Measurements from ENCODE around the gene ZP3.
"Not testable (repeated sequence)": the region's sequence is repeated elsewhere in the genome, so short reads cannot be mapped to it uniquely, and the experiment has no call there.

ZP3 gene

GRCh38 chr7:76424413-76425111 lies at the start of gene ZP3:
TSS of gene ZP3 (plus strand) at chr7:76424950. CDS start at chr7:76424965, 15 bp downstream.
- no peak for FAIRE-seq

DNA sequence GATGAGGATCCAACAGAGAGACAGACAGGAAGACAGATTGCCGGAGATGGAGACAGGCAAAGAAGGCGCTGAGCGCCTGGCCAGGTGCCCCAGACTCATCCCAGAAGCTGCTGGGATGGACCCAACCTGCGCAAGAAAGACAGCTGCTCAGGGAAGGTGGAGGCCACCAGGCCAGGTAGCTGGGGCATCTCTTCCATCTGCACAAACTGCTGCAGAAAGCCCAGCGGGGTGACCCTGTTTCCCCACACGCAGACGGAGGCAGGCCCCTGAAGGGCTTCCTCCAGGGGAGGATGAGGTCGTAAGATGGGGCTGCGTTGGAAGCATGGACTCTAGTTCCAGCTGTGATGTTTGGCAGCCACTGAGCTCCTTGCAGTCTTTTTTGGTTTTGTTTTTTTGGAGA lies 49.5 kb upstream of the ZP3 start:
- no peak for FAIRE-seq

GRCh38 chr7:76377186-76377918 lies 47.4 kb upstream of the ZP3 start:
- FAIRE-seq = no peak

- FAIRE-seq = no peak
Observed at GRCh38 chr7:76380623-76380966, 44.2 kb upstream of the ZP3 start.

GRCh38 chr7:76381814-76382213 lies 42.9 kb upstream of the ZP3 start:
- no peak for FAIRE-seq

GRCh38 chr7:76383089-76383944 lies 41.4 kb upstream of the ZP3 start:
- no peak for FAIRE-seq

GRCh38 chr7:76386691-76387260 lies 38.0 kb upstream of the ZP3 start:
- FAIRE-seq = no peak

- FAIRE-seq = not testable (repeated sequence)
Observed at GRCh38 chr7:76387789-76388188, 37.0 kb upstream of the ZP3 start.

DNA sequence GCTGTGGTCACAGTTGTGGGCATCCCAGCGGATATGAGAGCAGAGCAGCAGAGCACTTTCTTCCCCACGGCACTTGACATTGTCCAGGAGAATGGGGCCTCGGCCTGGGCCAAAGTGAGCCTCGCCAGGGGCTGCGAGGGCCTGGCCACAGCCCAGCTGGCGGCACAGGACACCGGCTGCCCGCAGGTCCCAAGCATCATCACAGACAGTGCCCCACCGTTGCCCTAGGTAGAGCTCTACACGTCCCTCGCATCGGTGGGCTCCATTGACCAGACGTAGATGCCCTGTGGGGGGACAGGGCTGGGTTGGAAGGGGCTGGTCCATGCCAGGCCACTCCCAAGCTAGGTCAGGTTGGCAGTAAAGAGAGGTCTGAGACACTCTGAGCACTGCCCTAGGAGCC lies 34.7 kb upstream of the ZP3 start:
- FAIRE-seq = no peak

DNA sequence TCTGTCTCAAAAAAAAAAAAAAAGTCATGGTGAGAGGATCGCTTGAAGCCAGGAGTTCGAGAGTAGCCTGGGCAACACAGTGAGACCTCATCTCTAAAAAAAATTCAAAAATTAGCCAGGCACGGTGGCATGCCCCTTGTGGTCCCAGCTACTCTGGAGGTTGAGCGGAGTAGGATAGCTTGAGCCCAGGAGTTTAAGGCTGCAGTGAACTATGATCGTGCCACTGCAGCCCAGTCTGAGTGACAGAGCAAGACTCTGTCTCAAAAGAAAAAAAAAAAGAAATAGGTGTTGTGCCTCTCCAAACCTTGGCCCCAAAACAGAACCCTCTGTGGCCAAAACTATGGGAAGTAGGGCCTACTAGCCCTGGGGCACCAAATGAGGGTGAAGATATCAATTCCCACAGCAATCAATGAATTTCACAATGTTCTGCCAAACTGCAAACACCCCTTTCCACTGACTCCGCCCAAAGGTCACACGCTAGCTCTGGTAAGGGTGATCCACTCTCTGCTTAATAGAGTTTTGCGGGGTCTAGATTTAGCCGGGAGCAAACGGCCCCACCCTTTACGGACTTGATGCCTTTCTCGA lies 32.1 kb upstream of the ZP3 start:
- no peak for FAIRE-seq

GRCh38 chr7:76393116-76394031 lies 31.4 kb upstream of the ZP3 start:
- no peak for FAIRE-seq

DNA sequence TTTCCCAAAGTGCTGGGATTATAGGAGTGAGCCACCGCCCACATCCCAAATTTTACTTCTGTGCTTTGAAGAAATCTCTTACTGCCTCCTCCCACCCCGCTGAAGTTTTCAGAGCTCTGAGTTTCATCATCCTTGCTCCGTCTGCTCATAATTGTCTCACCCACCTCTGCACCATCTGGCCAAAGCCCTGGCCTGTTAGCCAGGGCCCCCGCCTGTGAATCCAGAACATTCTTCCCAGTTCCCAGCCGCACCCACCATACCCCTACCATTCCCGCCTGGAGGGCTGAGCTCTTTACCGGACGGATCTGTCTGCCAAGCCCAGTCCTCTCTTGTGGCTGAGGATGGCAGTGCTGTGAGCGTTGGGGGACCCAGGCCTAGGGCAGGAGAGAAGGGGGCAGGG lies 29.8 kb upstream of the ZP3 start:
- no peak for FAIRE-seq

DNA sequence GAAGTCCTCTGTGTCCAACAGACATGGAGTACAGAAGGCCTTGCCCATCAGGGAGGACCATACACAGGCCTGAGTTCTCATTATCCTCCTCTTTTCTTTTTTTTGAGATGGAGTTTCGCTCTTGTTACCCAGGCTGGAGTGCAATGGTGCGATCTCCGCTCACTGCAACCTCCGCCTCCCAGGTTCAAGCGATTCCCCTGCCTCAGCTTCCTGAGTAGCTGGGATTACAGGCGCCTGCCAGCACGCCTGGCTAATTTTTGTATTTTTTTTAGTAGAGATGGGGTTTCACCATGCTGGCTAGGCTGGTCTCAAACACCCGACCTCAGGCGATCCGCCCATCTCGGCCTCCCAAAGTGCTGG lies 29.2 kb upstream of the ZP3 start:
- not testable (repeated sequence) for FAIRE-seq

DNA sequence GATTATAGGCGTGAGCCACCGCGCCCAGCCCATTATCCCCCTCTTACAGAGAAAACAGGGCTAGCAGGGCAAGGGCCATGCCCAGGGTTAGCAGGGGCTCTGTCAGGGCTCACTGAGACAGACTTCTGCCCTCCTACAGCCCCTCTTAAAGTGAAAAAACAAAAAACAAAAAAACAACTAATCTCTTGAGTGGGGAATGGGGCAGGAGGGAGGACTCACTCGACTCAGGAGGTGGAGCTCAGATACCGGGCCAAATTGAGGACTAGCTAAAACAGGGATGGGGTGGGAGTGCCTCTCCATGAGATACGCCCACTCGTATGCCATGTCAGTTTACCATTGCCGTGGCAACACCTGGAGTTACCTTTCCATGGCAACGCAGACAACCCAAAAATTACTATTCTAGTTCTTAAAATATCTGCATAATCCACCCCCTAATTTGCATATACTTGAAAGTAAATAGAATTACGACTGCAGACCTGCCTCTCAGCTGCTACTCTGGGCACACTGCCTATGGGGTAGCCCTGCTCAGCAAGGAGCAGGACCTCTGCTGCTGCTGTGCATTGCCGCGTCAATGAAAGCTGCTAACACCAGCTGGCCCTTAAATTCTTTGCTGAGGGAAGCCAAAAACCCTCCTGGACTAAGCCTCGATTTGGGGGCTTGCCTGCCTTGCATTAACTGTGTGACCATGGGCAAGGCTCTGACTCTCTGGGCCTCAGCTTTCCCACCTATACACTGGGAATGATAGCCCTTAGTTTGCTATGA lies 28.6 kb upstream of the ZP3 start:
- no peak for FAIRE-seq

GRCh38 chr7:76396864-76397263 lies 27.9 kb upstream of the ZP3 start:
- no peak for FAIRE-seq

- FAIRE-seq = no peak
Observed at GRCh38 chr7:76397409-76398183, 27.2 kb upstream of the ZP3 start.

- no peak for FAIRE-seq
Observed at GRCh38 chr7:76400248-76400647, 24.5 kb upstream of the ZP3 start.

DNA sequence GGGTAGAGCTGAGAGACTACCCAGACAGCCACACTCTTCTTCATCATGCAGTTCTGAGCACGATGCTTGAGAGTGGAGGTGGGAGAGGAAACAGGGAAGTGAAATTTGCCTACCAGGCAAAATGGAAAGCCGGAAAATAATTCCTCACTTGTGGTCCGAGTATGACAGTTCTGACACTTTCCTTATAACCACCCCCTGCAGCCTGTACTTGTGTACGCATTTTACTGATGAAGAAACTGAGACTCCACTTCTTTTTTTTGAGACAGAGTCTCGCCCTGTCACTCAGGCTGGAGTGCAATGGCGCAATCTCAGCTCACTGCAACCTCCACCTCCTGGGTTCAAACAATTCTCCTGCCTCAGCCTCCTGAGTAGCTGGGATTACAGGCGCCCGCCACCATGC lies 21.7 kb upstream of the ZP3 start:
- not testable (repeated sequence) for FAIRE-seq

DNA sequence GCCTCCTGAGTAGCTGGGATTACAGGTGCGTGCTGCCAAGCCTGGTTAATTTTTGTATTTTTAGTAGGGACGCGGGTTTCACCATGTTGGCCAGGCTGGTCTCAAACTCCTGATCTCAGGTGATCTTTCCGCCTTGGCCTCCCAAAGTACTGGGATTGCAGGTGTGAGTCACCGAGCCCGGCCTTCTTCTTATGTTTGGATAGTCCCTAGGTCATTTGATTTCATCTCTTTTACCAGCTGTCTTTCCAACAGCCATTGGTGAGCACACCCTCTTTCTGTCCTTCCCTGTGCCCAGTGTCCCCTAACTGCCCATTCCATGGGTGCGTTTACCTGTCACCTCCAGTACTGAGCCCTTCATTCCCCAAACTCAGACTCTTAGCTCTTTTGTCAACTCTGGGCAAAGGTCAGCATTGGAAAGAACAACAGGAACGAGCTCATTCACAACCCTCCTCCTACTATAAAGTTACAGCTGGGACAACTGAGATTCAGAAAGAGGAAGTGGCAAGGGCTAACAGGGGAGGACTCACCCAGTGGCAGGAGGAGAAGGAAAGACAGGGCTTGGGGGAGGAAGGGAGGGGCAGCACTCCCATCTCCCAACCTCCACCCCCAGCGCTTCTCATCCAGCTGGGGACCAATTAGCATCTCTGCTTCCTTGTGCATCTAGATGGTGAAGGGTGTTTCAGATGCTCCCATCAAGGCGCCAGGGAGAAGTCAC lies 20.8 kb upstream of the ZP3 start:
- FAIRE-seq = no peak

GRCh38 chr7:76405738-76406137 lies 19.0 kb upstream of the ZP3 start:
- FAIRE-seq = no peak

All from A204.1 (cell line).